ENCODE measurements around the gene KRTAP5-6. TPM values are rescaled to one million over a fixed set of nuclear protein-coding genes. Genes with fewer than 3 reads are reported as not detected.

The KRTAP5-6 gene
- total RNA-seq: not detected

- Histone ChIP-seq H3K4me1 (ENCODE audit: insufficient read depth, low read length) (peaks cover 20% of the 10 kb centered on the region), H3K27me3 (ENCODE audit: insufficient read depth, low read length) (no peaks in the 10 kb centered on the region), H3K4me3 (ENCODE audit: low read length) (no peak within 1 kb of the TSS), H3K9me3 (ENCODE audit: low read depth, low read length) (no peaks in the 10 kb centered on the region)
Observed at GRCh38 chr11:1696608-1697570, at the start of gene KRTAP5-6. Gene KRTAP5-6, plus strand, starts transcription at chr11:1697195. Its CDS starts 51 bp downstream, at chr11:1697246.

GRCh38 chr11:1647901-1648652 lies 48.9 kb upstream of the KRTAP5-6 start:
- no peak overlapping the region for H3K4me3 ChIP-seq (ENCODE audit: low read length)
- peaks cover 1% of the 10 kb centered on the region for H3K27me3 ChIP-seq (ENCODE audit: insufficient read depth, low read length)
- H3K4me1 ChIP-seq (ENCODE audit: insufficient read depth, low read length): peaks cover 5% of the 10 kb centered on the region
- no peaks in the 10 kb centered on the region for H3K9me3 ChIP-seq (ENCODE audit: low read depth, low read length)

GRCh38 chr11:1648653-1649420 lies 48.2 kb upstream of the KRTAP5-6 start:
- H3K4me1 ChIP-seq (ENCODE audit: insufficient read depth, low read length): peaks cover 5% of the 10 kb centered on the region
- H3K4me3 ChIP-seq (ENCODE audit: low read length): no peak overlapping the region
- peaks cover 3% of the 10 kb centered on the region for H3K27me3 ChIP-seq (ENCODE audit: insufficient read depth, low read length)
- H3K9me3 ChIP-seq (ENCODE audit: low read depth, low read length): no peaks in the 10 kb centered on the region

- Histone ChIP-seq H3K9me3 (ENCODE audit: low read depth, low read length) (no peaks in the 10 kb centered on the region), H3K4me1 (ENCODE audit: insufficient read depth, low read length) (peaks cover 5% of the 10 kb centered on the region), H3K27me3 (ENCODE audit: insufficient read depth, low read length) (peaks cover 3% of the 10 kb centered on the region), H3K4me3 (ENCODE audit: low read length) (no peak overlapping the region)
Observed at GRCh38 chr11:1650034-1650917, 46.7 kb upstream of the KRTAP5-6 start.

GRCh38 chr11:1650918-1651262 lies 46.1 kb upstream of the KRTAP5-6 start:
- Histone ChIP-seq H3K27me3 (ENCODE audit: insufficient read depth, low read length) (peaks cover 3% of the 10 kb centered on the region), H3K4me3 (ENCODE audit: low read length) (no peak overlapping the region), H3K4me1 (ENCODE audit: insufficient read depth, low read length) (peaks cover 5% of the 10 kb centered on the region), H3K9me3 (ENCODE audit: low read depth, low read length) (no peaks in the 10 kb centered on the region)

- no peak overlapping the region for H3K4me3 ChIP-seq (ENCODE audit: low read length)
- peaks cover 5% of the 10 kb centered on the region for H3K4me1 ChIP-seq (ENCODE audit: insufficient read depth, low read length)
- peaks cover 3% of the 10 kb centered on the region for H3K27me3 ChIP-seq (ENCODE audit: insufficient read depth, low read length)
- H3K9me3 ChIP-seq (ENCODE audit: low read depth, low read length): no peaks in the 10 kb centered on the region
Observed at GRCh38 chr11:1651411-1651980, 45.5 kb upstream of the KRTAP5-6 start.

GRCh38 chr11:1652026-1652425 lies 45.0 kb upstream of the KRTAP5-6 start:
- Histone ChIP-seq H3K27me3 (ENCODE audit: insufficient read depth, low read length) (peaks cover 3% of the 10 kb centered on the region), H3K4me3 (ENCODE audit: low read length) (no peak overlapping the region), H3K9me3 (ENCODE audit: low read depth, low read length) (no peaks in the 10 kb centered on the region), H3K4me1 (ENCODE audit: insufficient read depth, low read length) (peaks cover 5% of the 10 kb centered on the region)

- Histone ChIP-seq H3K9me3 (ENCODE audit: low read depth, low read length) (no peaks in the 10 kb centered on the region), H3K4me1 (ENCODE audit: insufficient read depth, low read length) (peaks cover 5% of the 10 kb centered on the region), H3K4me3 (ENCODE audit: low read length) (no peak overlapping the region), H3K27me3 (ENCODE audit: insufficient read depth, low read length) (peaks cover 3% of the 10 kb centered on the region)
Observed at GRCh38 chr11:1652442-1652770, 44.6 kb upstream of the KRTAP5-6 start.

- no peaks in the 10 kb centered on the region for H3K9me3 ChIP-seq (ENCODE audit: low read depth, low read length)
- no peak overlapping the region for H3K4me3 ChIP-seq (ENCODE audit: low read length)
- H3K4me1 ChIP-seq (ENCODE audit: insufficient read depth, low read length): peaks cover 5% of the 10 kb centered on the region
- peaks cover 3% of the 10 kb centered on the region for H3K27me3 ChIP-seq (ENCODE audit: insufficient read depth, low read length)
Observed at GRCh38 chr11:1652771-1653540, 44.0 kb upstream of the KRTAP5-6 start.

- H3K4me3 ChIP-seq (ENCODE audit: low read length): no peak overlapping the region
- H3K27me3 ChIP-seq (ENCODE audit: insufficient read depth, low read length): peaks cover 3% of the 10 kb centered on the region
- H3K4me1 ChIP-seq (ENCODE audit: insufficient read depth, low read length): peaks cover 5% of the 10 kb centered on the region
- H3K9me3 ChIP-seq (ENCODE audit: low read depth, low read length): no peaks in the 10 kb centered on the region
Observed at GRCh38 chr11:1653541-1654387, 43.2 kb upstream of the KRTAP5-6 start.

GRCh38 chr11:1654388-1655167 lies 42.4 kb upstream of the KRTAP5-6 start:
- H3K27me3 ChIP-seq (ENCODE audit: insufficient read depth, low read length): peaks cover 3% of the 10 kb centered on the region
- no peak overlapping the region for H3K4me3 ChIP-seq (ENCODE audit: low read length)
- H3K4me1 ChIP-seq (ENCODE audit: insufficient read depth, low read length): peaks cover 5% of the 10 kb centered on the region
- no peaks in the 10 kb centered on the region for H3K9me3 ChIP-seq (ENCODE audit: low read depth, low read length)

All from mononuclear cell (primary cell).